Left renal cortex interstitium (tissue), 4 donors: ENCODE data around the gene ACTG1. TPM values are rescaled to one million over a fixed set of nuclear protein-coding genes. Genes with fewer than 3 reads are reported as not detected.
A peak's percentile ranks its signal among the peaks of the same experiment; 100 is the strongest.
"Not testable (repeated sequence)": the region's sequence is repeated elsewhere in the genome, so short reads cannot be mapped to it uniquely, and the experiment has no call there.

Source experiments
- DNase-seq, 4 donors: peaks; one replicate each; pipeline ENCODE4 v3.0.0-alpha.2; 2013; ENCODE audit warnings: low read depth in 4 of 4, low spot score in 2 of 4, missing footprints in 1 of 4
- polyA plus RNA-seq, 4 donors: library from polyadenylated mRNA; unstranded; fragments of 120-200 nt; gene quantifications; one replicate each; pipeline ENCODE4 v1.2.1, GENCODE V29; 2013; ENCODE audit not compliant: insufficient read length in 4 of 4

ACTG1 gene
- polyA plus RNA-seq, 4 donors = 2,963 to 3,733 (median 3,267) TPM

DNA sequence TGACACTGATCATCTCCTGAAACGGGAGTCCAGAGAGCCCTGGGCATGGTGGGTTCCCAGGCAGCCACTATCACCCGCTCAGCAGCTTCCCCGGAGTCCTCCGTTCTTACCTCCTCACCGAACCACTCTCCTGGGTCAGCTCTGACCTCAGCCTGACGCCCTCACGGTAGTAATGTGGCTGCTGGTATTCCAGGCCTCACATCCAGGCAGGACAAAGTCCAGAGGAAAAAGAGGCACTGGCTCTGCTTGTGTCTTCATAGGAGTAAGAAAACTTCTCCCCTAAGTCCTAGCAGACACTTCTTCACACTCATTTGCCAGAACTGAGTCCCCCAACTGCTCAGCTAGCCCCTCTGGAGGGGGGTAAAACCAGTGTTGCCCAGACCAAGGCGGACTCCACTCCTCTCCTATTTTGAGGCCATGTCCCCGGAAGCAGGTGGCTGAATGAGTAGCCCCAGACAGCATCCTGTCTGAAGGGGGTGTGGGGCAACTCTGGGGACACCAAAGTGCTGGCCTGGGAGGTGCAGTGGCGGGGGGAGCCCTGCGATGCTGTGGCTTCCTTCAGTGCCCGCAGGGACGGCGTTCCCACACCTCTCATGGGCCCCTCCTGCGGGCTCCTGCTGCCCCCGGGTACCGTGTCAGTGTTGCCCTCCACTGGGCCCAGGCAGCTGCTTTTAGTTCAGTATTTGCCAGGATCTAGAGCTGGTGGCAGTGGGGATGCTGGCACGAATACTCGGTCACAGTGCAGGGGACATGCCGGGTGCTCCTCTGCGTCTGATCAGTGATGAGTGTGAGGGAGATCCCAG lies 20.9 kb upstream of the ACTG1 start:
- no peak for DNase-seq

GRCh38 chr17:81532490-81533287 lies 20.1 kb upstream of the ACTG1 start:
- DNase-seq = no peak

DNA sequence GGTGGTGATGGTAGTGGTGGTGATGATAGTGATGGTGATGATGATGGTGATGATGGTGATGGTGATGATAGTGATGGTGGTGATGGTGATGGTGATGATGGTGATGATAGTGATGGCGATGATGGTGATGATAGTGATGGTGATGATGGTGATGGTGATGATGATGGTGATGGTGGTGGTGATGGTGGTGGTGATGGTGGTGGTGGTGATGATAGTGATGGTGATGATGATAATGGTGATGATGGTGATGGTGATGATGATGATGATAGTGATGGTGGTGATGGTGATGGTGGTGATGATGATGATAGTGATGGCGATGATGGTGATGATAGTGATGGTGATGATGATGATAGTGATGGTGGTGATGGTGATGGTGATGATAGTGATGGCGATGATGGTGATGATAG lies 19.4 kb upstream of the ACTG1 start:
- not testable (repeated sequence) for DNase-seq

DNA sequence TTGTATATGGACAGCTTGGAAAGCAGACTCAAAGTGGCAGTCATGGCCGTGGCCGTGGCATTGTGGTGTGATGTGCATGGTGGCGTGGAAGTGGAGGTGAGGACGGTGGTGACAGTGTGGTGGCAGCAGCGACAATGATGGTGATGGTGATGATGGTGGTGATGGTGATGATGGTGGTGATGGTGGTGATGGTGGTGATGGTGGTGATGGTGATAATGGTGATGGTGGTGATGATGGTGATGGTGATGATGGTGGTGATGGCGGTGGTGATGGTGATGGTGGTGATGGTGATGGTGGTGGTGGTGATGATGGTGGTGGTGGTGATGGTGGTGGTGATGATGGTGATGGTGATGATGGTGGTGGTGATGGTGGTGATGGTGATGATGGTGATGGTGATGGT lies 18.4 kb upstream of the ACTG1 start:
- not testable (repeated sequence) for DNase-seq

GRCh38 chr17:81529437-81529803 lies 16.8 kb upstream of the ACTG1 start:
- no peak for DNase-seq

- DNase-seq = no peak
These were observed 16.2 kb upstream of the ACTG1 start for GRCh38 chr17:81528651-81529436.

GRCh38 chr17:81528384-81528650 lies 15.7 kb upstream of the ACTG1 start:
- DNase-seq = no peak

GRCh38 chr17:81527591-81528383 lies 15.2 kb upstream of the ACTG1 start, which contains the start of gene FSCN2:
TSS of gene FSCN2 (plus strand) at chr17:81528377. CDS start at chr17:81528532, 155 bp downstream.
- DNase-seq = no peak

- DNase-seq = no peak
These were observed 14.3 kb upstream of the ACTG1 start for GRCh38 chr17:81526662-81527571.

- no peak for DNase-seq
These were observed 12.2 kb upstream of the ACTG1 start for GRCh38 chr17:81524865-81525159.

- DNase-seq = no peak
These were observed 11.7 kb upstream of the ACTG1 start for GRCh38 chr17:81524039-81524864.

- DNase-seq = no peak
These were observed 10.9 kb upstream of the ACTG1 start for GRCh38 chr17:81523402-81524038.

DNA sequence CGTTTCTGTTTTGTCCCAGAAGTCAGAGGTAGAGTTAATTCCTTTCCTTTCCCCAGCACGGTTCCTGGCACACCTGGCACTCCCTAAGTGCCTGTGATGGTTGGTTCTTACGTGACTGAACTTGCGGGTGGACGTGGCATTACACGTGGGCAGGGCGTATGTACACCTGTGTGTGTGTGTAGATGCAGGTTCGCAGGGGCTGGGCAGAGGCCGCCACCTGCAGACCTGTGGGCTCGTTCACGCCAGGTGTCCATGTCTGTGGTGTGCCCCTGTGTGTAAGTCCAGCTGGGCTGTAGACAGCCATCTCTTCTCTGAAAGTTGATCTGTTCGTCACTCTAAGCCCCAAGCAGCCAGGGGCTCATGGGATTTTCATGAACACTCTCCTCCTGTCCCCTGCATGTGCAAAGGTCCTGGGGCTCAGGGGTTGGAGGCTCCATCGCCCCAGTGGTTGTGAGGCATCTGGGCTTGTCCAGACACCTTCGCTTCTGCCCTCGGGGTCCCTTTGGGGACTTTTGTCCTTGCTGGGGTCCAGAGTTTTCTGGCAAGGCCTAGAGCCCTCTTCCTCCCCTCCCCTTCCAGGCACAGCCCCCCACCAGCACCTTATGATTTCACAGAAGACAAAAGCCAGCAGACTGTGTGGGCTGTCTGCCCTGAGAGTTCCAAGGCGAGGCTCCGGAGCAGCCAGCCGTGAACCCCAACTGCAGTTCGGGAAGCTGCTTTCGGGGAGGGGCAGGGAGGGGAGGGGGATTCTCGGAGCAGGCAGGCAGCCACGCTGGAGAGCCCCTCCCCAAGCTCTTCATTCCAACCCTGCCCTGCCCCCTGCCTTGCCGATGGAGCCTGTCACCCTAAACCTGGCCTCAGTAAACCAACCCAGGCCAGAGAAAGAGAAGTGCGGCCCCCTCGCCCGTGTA lies 10.1 kb upstream of the ACTG1 start:
- DNase-seq = peak in 2 of 4 donors; percentile 69 to 83

DNA sequence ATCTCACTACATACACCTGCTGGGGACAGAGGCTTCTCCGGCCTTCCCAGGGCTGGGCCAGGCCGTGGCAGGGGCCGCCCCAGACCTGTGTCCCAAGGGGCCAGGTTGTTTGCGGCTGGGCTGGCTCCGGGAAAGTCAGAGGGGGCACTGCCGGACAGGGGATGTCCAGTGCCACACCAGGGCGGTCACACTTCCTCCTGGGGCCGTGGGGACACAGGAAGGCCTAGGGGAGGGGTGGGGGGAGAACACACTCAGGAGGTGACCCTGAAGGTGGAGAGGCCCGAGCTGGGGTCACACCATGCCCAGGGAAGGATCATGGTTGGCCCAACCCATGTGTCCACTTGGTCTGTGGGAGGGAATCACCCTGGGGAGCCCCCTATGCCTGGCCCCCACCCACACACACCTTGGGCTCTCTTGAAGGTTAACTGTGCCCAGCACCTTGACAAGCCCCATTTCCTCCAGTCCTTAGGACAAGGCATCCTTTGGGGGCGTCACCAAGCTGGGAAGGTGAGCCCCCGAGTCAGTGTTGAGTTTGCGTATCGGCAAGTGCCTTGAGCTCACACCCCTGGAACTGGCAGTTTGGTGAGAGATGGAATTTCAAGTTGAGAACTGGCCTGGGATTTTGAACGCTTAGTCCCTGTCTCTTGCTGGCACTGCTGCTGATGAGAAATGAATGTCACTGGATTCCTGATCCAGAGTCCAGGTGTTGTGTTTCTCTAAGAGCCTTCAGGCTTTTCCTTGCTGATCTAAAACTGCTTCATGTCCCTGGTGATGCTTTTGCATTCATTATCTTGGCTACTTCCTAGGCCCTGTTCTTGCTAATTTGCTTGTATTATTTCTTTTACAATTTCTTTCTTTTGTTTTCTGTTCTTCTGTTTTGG lies 7.7 kb upstream of the ACTG1 start:
- no peak for DNase-seq

- no peak for DNase-seq
These were observed 6.9 kb upstream of the ACTG1 start for GRCh38 chr17:81519284-81520020.
